HK-2 (cell line): ENCODE measurements around the gene GLRX3.
A peak's percentile ranks its signal among the peaks of the same experiment; 100 is the strongest.
"Not testable (repeated sequence)": the region's sequence is repeated elsewhere in the genome, so short reads cannot be mapped to it uniquely, and the experiment has no call there.

ENCODE experiments used
- DNase-seq: peaks from one replicate; pipeline ENCODE4 v3.0.0-alpha.2; 2018; ENCODE audit not compliant: unreplicated experiment

GLRX3 gene

GRCh38 chr10:130136226-130137089, at the start of gene GLRX3:
Gene GLRX3 (plus strand): TSS chr10:130136391. CDS start chr10:130136421, 30 bp downstream.
- DNase-seq, result peak; percentile 88

DNA sequence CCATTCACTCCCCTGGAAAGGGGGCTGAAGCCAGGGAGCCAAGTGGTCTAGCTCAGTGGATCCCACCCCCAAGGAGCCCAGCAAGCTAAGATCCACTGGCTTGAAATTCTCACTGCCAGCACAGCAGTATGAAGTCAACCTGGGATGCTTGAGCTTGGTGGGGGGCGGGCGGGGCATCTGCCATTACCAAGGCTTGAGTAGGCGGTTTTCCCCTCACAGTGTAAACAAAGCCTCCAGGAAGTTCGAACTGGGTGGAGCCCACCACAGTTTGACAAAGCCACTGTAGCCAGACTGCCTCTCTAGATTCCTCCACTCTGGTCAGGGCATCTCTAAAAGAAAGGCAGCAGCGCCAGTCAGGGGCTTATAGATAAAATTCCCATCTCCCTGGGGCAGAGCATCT, 45.6 kb upstream of the GLRX3 start:
- not testable (repeated sequence) for DNase-seq

DNA sequence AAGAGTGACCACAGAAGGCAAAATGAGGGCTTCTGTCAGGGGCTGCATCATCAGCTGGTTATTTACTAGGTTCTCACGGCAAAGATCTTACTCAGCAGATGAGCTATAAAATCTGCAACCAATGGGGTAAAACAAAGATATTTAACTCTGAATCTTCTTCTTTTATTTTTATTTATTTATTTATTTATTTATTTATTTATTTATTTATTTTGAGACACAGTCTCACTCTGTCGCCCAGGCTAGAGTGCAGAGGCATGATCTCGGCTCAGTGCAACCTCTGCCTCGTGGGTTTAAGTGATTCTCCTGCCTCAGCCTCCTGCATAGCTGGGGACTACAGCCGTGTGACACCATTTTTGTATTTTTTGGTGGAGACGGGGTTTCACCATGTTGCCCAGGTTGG, 36.8 kb upstream of the GLRX3 start:
- no peak for DNase-seq

- DNase-seq, result no peak
These were observed 30.5 kb upstream of the GLRX3 start for GRCh38 chr10:130105724-130106123.

GRCh38 chr10:130108146-130108545, 28.0 kb upstream of the GLRX3 start:
- not testable (repeated sequence) for DNase-seq

DNA sequence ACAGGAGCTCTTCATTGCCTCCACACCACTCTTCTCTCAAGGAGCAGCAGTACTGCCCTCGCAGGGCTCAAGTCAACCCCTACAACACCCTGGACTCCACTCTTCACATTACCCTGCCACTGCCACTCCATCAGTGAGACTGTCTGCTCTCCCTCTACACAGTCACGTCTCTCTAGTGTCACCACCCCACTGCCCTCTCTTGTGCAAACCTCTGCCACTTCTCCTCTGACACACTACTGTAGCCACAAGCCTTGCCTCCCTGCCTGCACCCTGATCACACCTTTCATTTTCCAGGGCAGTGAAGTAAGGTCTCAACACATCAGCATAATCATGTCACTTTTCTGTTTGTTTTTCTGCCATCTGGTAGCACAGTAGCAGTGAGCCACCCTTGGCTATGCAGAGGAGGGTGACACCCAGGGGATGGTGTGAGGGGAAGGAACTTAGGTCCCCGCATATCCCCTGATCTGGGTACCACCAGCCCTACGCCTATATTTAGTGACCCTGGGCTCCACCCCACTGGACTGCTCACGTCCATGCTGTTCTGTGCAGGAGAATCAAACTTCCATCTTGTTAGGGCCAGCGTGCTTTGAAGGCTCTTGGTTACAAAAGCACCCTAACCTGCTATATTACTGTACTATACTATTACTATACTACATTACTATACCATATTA, 27.1 kb upstream of the GLRX3 start:
- no peak for DNase-seq

DNA sequence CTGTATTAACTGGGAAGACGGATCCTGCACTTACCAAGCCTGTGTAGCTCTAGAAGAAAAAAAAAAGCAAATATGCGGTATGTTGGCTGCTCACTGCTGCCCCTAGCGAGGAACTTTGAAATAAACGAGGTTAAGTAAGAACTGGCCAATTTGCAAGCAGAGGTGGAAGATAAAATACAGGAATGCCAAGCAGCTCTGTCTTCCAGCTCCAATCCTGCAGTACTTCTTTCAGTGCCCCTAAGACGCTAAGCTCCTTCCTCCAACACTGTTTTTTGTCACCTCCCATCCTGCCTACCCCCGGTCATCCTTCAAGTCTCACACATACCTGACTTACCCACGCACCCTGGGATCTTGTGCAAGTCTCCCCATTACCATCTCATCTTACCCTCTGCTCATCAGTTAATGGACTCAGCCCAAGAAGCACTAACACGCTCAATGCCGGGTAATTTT, 26.4 kb upstream of the GLRX3 start:
- peak; percentile 77 for DNase-seq

DNA sequence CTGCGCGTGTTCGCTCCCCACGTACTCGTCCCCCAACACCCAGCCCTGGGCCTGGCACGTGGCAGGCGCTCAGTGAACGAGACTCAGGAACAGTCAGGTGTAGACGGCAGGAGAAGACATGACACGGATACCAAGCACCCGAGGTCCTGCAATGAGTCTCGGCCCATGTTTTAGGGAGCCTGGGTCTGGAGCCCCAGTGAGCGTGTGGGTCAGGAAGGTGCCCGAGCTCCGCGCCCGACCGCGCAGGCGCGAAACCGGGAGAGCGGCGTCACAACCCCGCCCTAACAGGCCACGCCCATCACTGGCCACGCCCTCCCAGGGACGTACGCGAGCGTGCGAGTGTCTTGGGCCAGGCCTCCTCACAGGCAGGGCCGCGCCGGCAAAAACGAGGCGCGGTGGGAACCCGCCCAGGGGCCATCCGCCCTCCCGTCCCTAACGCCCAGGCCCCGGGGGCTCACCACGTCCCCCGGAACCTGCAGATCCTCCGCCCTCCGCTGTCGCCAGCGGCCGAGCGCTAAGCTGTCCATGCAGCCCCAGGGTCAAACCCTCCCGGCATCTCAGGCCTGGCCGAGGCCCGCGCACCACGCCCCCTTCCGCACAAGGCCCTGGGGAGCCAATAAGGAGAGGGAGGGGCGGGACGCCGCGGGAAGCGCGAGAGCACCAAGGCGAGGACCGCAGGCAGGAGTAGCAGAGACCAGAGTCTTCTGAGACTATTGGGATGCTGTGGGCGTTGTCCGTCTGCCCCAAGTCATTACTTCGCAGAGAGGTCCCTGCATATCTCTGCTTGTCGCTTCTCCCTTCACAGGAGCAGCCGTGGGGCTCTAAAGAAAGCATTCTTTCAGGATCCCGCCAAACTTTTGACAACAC, 25.7 kb upstream of the GLRX3 start, which contains the start of gene C10orf143:
C10orf143 (minus strand) TSS at position 585 of the 867 bp plus-strand sequence; CDS start at position 527, 58 bp downstream.
- peak; percentile 99 for DNase-seq

DNA sequence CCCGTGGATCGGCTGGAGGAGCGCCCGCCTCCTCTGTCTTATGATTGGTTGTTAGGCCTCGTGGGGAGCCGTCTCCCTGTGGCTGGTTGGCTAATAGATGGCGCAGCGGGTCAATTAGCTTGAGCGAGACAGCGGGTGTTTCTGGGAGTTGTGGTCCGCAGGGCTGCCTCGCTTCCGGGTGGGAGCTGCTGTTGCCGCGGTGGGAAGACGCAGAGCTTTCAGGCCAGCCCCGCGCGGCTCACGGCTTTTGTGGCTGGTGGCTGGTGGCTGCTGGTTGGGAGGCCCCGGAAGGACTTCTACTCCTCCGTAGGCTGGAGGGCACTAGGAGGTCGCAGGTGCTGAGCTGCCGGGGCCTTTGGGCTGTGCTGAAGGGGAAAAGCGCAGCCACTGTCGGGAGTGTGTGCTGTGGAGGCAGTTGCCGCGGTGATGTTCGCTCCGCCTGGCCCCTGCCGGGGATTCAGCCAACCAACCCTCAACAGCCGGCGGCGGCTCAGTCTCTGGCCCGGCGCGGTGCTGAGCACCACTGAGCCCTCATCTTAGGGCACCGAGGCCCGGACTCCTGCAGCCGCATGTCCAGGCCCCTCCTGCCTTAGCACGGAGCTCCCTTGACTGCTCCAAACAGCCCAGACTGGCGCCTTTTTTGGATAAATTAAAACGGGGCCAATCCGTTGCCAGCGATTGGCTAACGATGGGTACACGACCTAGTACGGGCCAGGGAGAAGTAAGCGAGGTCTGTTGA, 24.9 kb upstream of the GLRX3 start:
- peak; percentile 99 for DNase-seq

DNA sequence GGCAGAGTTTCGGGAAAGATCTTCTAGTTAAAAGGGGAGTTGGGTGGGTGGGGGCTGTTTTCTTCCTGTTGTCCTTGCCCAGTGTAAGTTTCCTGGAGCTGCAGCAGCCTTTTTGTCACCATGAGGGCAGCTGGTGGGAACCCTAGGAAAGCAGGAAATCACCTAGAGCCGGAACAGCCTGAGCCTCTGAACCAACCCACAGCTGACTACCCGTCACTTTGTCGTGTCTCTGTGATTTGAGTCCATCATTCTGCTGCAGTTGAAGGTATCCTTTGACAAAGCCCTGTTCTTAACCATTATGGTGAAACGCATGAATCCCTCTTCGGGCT, 24.4 kb upstream of the GLRX3 start:
- no peak for DNase-seq

DNA sequence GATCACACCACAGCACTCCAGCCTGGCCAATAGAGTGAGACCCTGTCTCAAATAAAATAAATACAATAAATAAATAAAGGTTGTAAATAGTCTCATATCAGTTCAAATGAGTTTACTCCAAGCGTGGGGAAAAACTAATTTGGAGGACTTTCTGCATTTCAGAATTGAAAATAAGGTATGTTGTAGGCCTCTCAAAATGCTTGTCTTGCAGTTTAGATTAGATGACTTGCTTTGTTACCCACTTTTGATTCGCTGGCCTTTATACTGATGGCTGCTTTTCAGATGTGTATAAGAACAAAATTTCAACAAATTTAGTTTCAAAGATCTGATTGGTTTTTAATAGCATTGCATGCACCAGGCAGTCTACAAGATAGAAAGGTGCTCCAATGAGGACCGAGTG, 23.4 kb upstream of the GLRX3 start:
- DNase-seq, result no peak

- DNase-seq, result not testable (repeated sequence)
These were observed 19.2 kb upstream of the GLRX3 start for GRCh38 chr10:130116942-130117341.

DNA sequence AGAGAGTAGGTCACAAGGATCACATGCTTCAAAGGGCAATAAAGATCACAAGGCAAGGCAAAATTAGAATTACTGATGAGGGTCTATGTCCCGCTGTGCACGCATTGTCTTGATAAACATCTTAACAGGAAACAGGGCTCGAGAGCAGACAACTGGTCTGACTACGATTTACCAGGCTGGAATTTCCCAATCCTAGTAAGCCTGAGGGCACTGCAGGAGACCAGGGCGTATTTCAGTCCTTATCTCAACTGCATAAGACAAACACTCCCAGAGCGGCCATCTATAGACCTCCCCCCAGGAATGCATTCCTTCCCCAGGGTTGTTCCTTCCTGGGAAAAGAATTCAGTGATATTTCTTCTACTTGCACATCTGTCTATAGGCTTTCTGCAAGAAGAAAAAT, 18.7 kb upstream of the GLRX3 start:
- not testable (repeated sequence) for DNase-seq

GRCh38 chr10:130121486-130122079, 14.6 kb upstream of the GLRX3 start:
- DNase-seq, result no peak

GRCh38 chr10:130127364-130128061, 8.7 kb upstream of the GLRX3 start:
- peak; percentile 35 for DNase-seq

GRCh38 chr10:130128062-130128781, 8.0 kb upstream of the GLRX3 start:
- no peak for DNase-seq

DNA sequence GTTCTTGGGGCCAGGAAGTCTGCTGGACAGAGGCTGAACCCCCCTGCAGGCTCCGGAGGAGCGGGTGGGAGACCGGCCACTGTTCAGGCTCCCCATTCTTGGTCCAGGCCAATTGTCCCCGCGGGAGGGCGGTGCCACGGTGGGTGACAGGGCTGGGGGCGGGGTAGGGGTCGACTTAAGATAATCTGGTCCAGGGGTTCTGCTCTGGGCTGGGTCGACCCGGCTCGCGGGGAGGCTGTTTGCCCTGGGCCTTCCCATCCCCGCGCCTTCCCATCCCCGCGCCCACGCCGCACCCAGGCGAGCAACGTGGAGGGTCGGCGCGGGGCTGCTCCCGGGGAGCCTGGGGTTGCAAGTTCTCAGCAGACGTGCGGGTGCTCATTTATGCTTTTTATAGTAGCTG, 7.3 kb upstream of the GLRX3 start:
- no peak for DNase-seq

- DNase-seq, result no peak
These were observed 440 bp upstream of the GLRX3 start for GRCh38 chr10:130135676-130136225.

DNA sequence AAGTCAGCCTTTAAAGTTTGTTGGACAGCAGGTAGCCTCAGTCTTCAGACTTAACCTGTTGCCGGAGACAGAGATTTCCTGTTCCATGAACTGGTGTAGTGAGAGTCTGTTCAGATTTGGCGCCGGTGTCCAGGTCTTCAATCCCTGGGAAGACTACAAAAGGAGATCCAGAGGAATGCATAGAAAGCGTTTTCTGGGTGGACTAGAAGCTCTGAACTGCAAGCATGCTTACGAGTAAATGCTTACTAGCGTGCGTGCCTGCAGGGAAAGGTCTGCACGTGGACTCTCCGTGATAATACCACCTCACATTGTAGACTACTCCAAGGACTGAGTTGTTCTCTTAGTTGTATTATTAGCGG, 878 bp downstream of the GLRX3 start:
- DNase-seq, result no peak
